H9 (cell line): Measurements from ENCODE around the gene DNLZ. TPM values are rescaled to one million over a fixed set of nuclear protein-coding genes. Genes with fewer than 3 reads are reported as not detected.
A peak's percentile ranks its signal among the peaks of the same experiment; 100 is the strongest.

ENCODE experiments used
- DNase-seq: peaks from one replicate; pipeline ENCODE4 v3.0.0-alpha.2; 2017
- H2AFZ ChIP-seq: one replicate; pipeline ENCODE4 v1.6.1; 2013; ENCODE audit warnings: mild to moderate bottlenecking, low read length, control low read depth, moderate library complexity
- H2AK5ac ChIP-seq: 2 replicates; pipeline ENCODE4 v1.6.1; 2013; ENCODE audit warnings: low read length, control low read depth, mixed read lengths; ENCODE audit not compliant: insufficient read length
- H2BK120ac ChIP-seq: one replicate; pipeline ENCODE4 v1.6.1; 2013; ENCODE audit warnings: low read depth, mild to moderate bottlenecking, low read length, control low read depth, inconsistent platforms; ENCODE audit not compliant: poor library complexity, severe bottlenecking
- H2BK12ac ChIP-seq: 2 replicates; pipeline ENCODE4 v1.6.1; 2013; ENCODE audit warnings: low read length, control low read depth, mixed read lengths, low read depth; ENCODE audit not compliant: insufficient read length
- H2BK15ac ChIP-seq: 2 replicates; pipeline ENCODE4 v1.6.1; 2013; ENCODE audit warnings: low read depth, low read length, control low read depth
- H2BK20ac ChIP-seq: one replicate; pipeline ENCODE4 v1.6.1; 2013; ENCODE audit warnings: low read depth, mild to moderate bottlenecking, low read length, control low read depth, inconsistent platforms; ENCODE audit not compliant: poor library complexity, severe bottlenecking
- H2BK5ac ChIP-seq: 2 replicates; pipeline ENCODE4 v1.6.1; 2013; ENCODE audit warnings: low read length, control low read depth, mixed read lengths; ENCODE audit not compliant: insufficient read length
- H3K14ac ChIP-seq: 2 replicates; pipeline ENCODE4 v1.6.1; 2013; ENCODE audit warnings: low read length, control low read depth; ENCODE audit not compliant: insufficient read depth
- H3K18ac ChIP-seq: 2 replicates; pipeline ENCODE4 v1.6.1; 2013; ENCODE audit warnings: low read depth, mild to moderate bottlenecking, mixed read lengths, low read length, control low read depth; ENCODE audit not compliant: insufficient read length
- H3K23ac ChIP-seq: 2 replicates; pipeline ENCODE4 v1.6.1; 2013; ENCODE audit warnings: low read length, control low read depth, mixed read lengths, low read depth; ENCODE audit not compliant: insufficient read length
- H3K23me2 ChIP-seq: 2 replicates; pipeline ENCODE4 v1.6.1; 2013; ENCODE audit warnings: low read depth, mild to moderate bottlenecking, mixed read lengths, low read length, control low read depth; ENCODE audit not compliant: insufficient read length, poor library complexity, severe bottlenecking
- H3K27ac ChIP-seq: 2 replicates; pipeline ENCODE4 v1.5.1; 2013; ENCODE audit warnings: low read length, control low read depth, mixed read lengths, low read depth; ENCODE audit not compliant: insufficient read length
- H3K27me3 ChIP-seq: 2 replicates; pipeline ENCODE4 v1.6.1; 2013; ENCODE audit warnings: low read length, control low read depth, inconsistent platforms; ENCODE audit not compliant: insufficient read depth
- H3K4ac ChIP-seq: 2 replicates; pipeline ENCODE4 v1.6.1; 2013; ENCODE audit warnings: low read depth, mild to moderate bottlenecking, control low read depth, inconsistent platforms, low read length, moderate library complexity
- H3K4me1 ChIP-seq: 2 replicates; pipeline ENCODE4 v1.6.1; 2013; ENCODE audit warnings: low read length, control low read depth, inconsistent platforms; ENCODE audit not compliant: insufficient read depth
- H3K4me2 ChIP-seq: 2 replicates; pipeline ENCODE4 v1.6.1; 2013; ENCODE audit warnings: low read length, control low read depth, mixed read lengths; ENCODE audit not compliant: insufficient read length, insufficient read depth
- H3K56ac ChIP-seq: 2 replicates; pipeline ENCODE4 v1.6.1; 2013; ENCODE audit warnings: low read depth, mild to moderate bottlenecking, mixed read lengths, low read length, control low read depth; ENCODE audit not compliant: insufficient read length
- H3K79me1 ChIP-seq: 2 replicates; pipeline ENCODE4 v1.6.1; 2013; ENCODE audit warnings: low read depth, mild to moderate bottlenecking, moderate library complexity, low read length, control low read depth, inconsistent platforms; ENCODE audit not compliant: insufficient read depth, poor library complexity, severe bottlenecking
- H3K79me2 ChIP-seq: 2 replicates; pipeline ENCODE4 v1.6.1; 2013; ENCODE audit warnings: low read length, control low read depth, inconsistent platforms; ENCODE audit not compliant: insufficient read depth
- H3K9ac ChIP-seq: 2 replicates; pipeline ENCODE4 v1.6.1; 2013; ENCODE audit warnings: low read length, control low read depth, mixed read lengths; ENCODE audit not compliant: insufficient read length; ENCODE audit errors: extremely low read depth
- H3K9me3 ChIP-seq: one replicate; pipeline ENCODE4 v1.6.1; 2013; ENCODE audit warnings: low read depth, low read length, inconsistent platforms; ENCODE audit not compliant: control insufficient read depth
- H3T11ph ChIP-seq: one replicate; pipeline ENCODE4 v1.6.1; 2013; ENCODE audit warnings: mild to moderate bottlenecking, low read length, control low read depth, inconsistent platforms
- H4K20me1 ChIP-seq: one replicate; pipeline ENCODE4 v1.6.1; 2013; ENCODE audit not compliant: control insufficient read depth, insufficient read length, insufficient read depth
- H4K5ac ChIP-seq: 2 replicates; pipeline ENCODE4 v1.6.1; 2013; ENCODE audit warnings: low read depth, mild to moderate bottlenecking, mixed read lengths, low read length, control low read depth; ENCODE audit not compliant: insufficient read length
- H4K8ac ChIP-seq: replicated peaks from 2 replicates; pipeline ENCODE4 v1.6.1; 2013; ENCODE audit warnings: low read length, control low read depth, mixed read lengths, low read depth; ENCODE audit not compliant: insufficient read length
- H4K91ac ChIP-seq: 2 replicates; pipeline ENCODE4 v1.6.1; 2013; ENCODE audit warnings: low read depth, mild to moderate bottlenecking, moderate library complexity, mixed read lengths, low read length, control low read depth; ENCODE audit not compliant: insufficient read length
- H3K27ac Mint-ChIP-seq, 3 experiments: 2 replicates in 2 of 3; 3 replicates in 1 of 3; pipeline ENCODE4 v1.8.0; 2020 to 2021; ENCODE audit warnings: mixed read lengths in 3 of 3, mild to moderate bottlenecking in 1 of 3, moderate library complexity in 1 of 3
- H3K27me3 Mint-ChIP-seq: 2 replicates; pipeline ENCODE4 v1.8.0; 2021; ENCODE audit warnings: low read depth, mild to moderate bottlenecking, moderate library complexity, mixed read lengths
- H3K36me3 Mint-ChIP-seq, 3 experiments: 2 replicates in 2 of 3; 3 replicates in 1 of 3; pipeline ENCODE4 v1.8.0; 2020 to 2021; ENCODE audit warnings: low read depth in 3 of 3, mixed read lengths in 3 of 3; ENCODE audit not compliant: insufficient read depth in 1 of 3
- H3K4me1 Mint-ChIP-seq, 2 experiments: 2 replicates each; pipeline ENCODE4 v1.8.0; 2020; ENCODE audit warnings: mixed read lengths in 2 of 2
- H3K4me3 Mint-ChIP-seq, 2 experiments: 2 replicates in 1 of 2; 3 replicates in 1 of 2; pipeline ENCODE4 v1.8.0; 2020 to 2021; ENCODE audit warnings: mild to moderate bottlenecking in 2 of 2, mixed read lengths in 2 of 2, moderate library complexity in 1 of 2
- H3K9me3 Mint-ChIP-seq, 2 experiments: 2 replicates in 1 of 2; 3 replicates in 1 of 2; pipeline ENCODE4 v1.8.0; 2020; ENCODE audit warnings: mild to moderate bottlenecking in 2 of 2, mixed read lengths in 2 of 2, moderate library complexity in 1 of 2
- WGBS: extraction: QIAGEN DNeasy Blood & Tissue Kit; methylation state at CpG from one replicate; pipeline ENCODE4 v1.1.7; 2013; ENCODE audit warnings: missing lambda C conversion rate, low lambda C conversion rate, mixed read lengths; ENCODE audit not compliant: insufficient read length; ENCODE audit errors: extremely low coverage; 5-methylcytosine and 5-hydroxymethylcytosine counted together
- total RNA-seq: library from RNA; stranded (reverse); gene quantifications from 2 replicates; pipeline ENCODE4 v1.2.1, GENCODE V29; 2021
- TF ChIP-seq, protein P1 (sequence below): fragments of 200-600 bp; sonication (generic); conservative IDR thresholded peaks from 3 replicates; pipeline ENCODE4 v1.8.0; 2021; ENCODE audit warnings: antibody characterized with exemption, mild to moderate bottlenecking

DNLZ gene
- total RNA-seq, 1 experiment from 2014 or later: 24.8 TPM

DNA sequence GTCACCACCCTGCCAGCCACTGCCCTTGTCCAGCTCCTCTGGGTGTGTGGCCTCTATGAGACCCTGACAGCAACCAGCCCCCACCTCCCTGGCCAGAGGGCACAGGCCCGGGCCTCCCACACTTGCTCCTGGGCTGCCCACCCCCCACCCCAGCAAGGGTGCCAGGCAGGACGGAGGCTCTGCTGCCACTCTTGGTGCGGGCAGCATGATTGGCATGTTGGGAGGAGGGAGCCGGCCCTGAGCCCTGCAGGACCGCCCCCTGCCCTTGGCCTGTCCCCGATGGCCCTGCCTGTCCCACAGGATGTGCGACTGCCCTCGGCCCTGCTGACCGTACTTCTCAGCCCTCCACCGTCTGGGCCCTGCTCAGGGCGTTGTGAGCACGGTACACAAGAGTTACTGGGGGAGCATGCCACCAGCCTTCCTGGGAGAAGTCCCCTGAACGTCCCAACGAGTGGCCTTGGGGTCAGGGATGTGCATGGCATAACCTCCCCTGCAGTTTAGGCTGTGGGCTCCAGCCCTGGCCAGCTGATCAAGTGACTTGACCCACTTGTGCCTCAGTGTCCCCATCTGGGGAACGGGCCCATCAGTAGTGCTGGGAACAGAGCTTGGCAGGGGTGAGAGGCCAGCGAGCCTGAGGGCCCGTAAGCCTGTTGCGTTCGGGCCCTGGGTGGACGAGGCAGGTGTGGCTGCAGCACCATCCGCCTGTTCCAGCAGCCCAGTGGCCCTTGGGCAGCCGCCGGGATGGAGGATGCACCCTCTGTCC lies 20.2 kb downstream of the DNLZ start:
- H2BK120ac ChIP-seq: no peak overlapping the region
- H4K5ac ChIP-seq: no peak overlapping the region
- H3K36me3 Mint-ChIP-seq: no peaks in the 10 kb centered on the region; a peak in 1 of 7 replicates
- H2BK5ac ChIP-seq: no peak overlapping the region
- DNase-seq: peak; percentile 68
- TF ChIP-seq, protein P1, sequence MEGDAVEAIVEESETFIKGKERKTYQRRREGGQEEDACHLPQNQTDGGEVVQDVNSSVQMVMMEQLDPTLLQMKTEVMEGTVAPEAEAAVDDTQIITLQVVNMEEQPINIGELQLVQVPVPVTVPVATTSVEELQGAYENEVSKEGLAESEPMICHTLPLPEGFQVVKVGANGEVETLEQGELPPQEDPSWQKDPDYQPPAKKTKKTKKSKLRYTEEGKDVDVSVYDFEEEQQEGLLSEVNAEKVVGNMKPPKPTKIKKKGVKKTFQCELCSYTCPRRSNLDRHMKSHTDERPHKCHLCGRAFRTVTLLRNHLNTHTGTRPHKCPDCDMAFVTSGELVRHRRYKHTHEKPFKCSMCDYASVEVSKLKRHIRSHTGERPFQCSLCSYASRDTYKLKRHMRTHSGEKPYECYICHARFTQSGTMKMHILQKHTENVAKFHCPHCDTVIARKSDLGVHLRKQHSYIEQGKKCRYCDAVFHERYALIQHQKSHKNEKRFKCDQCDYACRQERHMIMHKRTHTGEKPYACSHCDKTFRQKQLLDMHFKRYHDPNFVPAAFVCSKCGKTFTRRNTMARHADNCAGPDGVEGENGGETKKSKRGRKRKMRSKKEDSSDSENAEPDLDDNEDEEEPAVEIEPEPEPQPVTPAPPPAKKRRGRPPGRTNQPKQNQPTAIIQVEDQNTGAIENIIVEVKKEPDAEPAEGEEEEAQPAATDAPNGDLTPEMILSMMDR: no peak
- H3K23ac ChIP-seq: no peak overlapping the region
- H3K27ac Mint-ChIP-seq: peak overlapping the region in 2 of 3 experiments; percentile 83 to 94; a peak in 3 of 7 replicates
- H3K18ac ChIP-seq: peak overlapping the region; percentile 47
- H3K27ac ChIP-seq: no peak overlapping the region
- no peaks in the 10 kb centered on the region for H4K20me1 ChIP-seq
- peaks cover 6 to 30% of the 10 kb centered on the region in 2 experiments; a peak in 3 of 4 replicates for H3K4me1 Mint-ChIP-seq
- no peaks in the 10 kb centered on the region for H3K79me2 ChIP-seq
- no peak overlapping the region for H2BK20ac ChIP-seq
- peak overlapping the region; percentile 8 for H4K91ac ChIP-seq
- H3K27me3 ChIP-seq: no peaks in the 10 kb centered on the region
- no peak overlapping the region for H2BK12ac ChIP-seq
- no peaks in the 10 kb centered on the region for H3K79me1 ChIP-seq
- no peak overlapping the region for H3K56ac ChIP-seq
- no peaks in the 10 kb centered on the region; the same call in 1 of the 2 replicates for H3K27me3 Mint-ChIP-seq
- H4K8ac ChIP-seq: no peak overlapping the region
- peak overlapping the region; percentile 59 to 80 for H3K4me3 Mint-ChIP-seq
- no peak overlapping the region; the same call in 1 of the 2 replicates for H3K4ac ChIP-seq
- H3K23me2 ChIP-seq: no peaks in the 10 kb centered on the region
- no peaks in the 10 kb centered on the region for H3K4me1 ChIP-seq
- no peak overlapping the region for H3T11ph ChIP-seq
- no peak overlapping the region for H2AK5ac ChIP-seq
- no peak overlapping the region for H2AFZ ChIP-seq
- no peak overlapping the region for H3K9ac ChIP-seq
- no CpG with 5 or more reads among the region's 23 CpGs for WGBS
- H3K9me3 ChIP-seq: no peaks in the 10 kb centered on the region
- no peaks in the 10 kb centered on the region for H3K9me3 Mint-ChIP-seq
- no peak overlapping the region for H2BK15ac ChIP-seq
- no peak overlapping the region for H3K4me2 ChIP-seq
- peak overlapping the region; percentile 50 for H3K14ac ChIP-seq
